NB4 (cell line): ENCODE measurements around the gene CHRNB2.

Source experiments
- CTCF ChIP-seq: IDR thresholded peaks from one replicate; pipeline ENCODE4 v1.5.1; 2012; ENCODE audit warnings: low read depth, low read length
- MYC ChIP-seq: IDR thresholded peaks from 2 replicates; pipeline ENCODE4 v1.6.1; 2011; ENCODE audit warnings: low read depth, low read length

- TF ChIP-seq CTCF (no peak), MYC (no peak)
These were observed 42.7 kb upstream of the CHRNB2 start for GRCh38 chr1:154524881-154525280.
